Activated naive CD8-positive, alpha-beta T cell (primary cell): ENCODE results near the gene EPHA1.

Experiments
- H3K27ac Mint-ChIP-seq: one replicate; pipeline ENCODE4 v1.8.0; 2021; ENCODE audit warnings: mixed read lengths
- H3K27me3 Mint-ChIP-seq: one replicate; pipeline ENCODE4 v1.8.0; 2021; ENCODE audit warnings: mixed read lengths
- H3K36me3 Mint-ChIP-seq: one replicate; pipeline ENCODE4 v1.8.0; 2021; ENCODE audit warnings: mixed read lengths
- H3K4me1 Mint-ChIP-seq: one replicate; pipeline ENCODE4 v1.8.0; 2021; ENCODE audit warnings: low read depth, mixed read lengths
- H3K4me3 Mint-ChIP-seq: one replicate; pipeline ENCODE4 v1.8.0; 2021; ENCODE audit warnings: mild to moderate bottlenecking, mixed read lengths
- H3K9me3 Mint-ChIP-seq: one replicate; pipeline ENCODE4 v1.8.0; 2021; ENCODE audit warnings: low read depth, mixed read lengths

Gene EPHA1

DNA sequence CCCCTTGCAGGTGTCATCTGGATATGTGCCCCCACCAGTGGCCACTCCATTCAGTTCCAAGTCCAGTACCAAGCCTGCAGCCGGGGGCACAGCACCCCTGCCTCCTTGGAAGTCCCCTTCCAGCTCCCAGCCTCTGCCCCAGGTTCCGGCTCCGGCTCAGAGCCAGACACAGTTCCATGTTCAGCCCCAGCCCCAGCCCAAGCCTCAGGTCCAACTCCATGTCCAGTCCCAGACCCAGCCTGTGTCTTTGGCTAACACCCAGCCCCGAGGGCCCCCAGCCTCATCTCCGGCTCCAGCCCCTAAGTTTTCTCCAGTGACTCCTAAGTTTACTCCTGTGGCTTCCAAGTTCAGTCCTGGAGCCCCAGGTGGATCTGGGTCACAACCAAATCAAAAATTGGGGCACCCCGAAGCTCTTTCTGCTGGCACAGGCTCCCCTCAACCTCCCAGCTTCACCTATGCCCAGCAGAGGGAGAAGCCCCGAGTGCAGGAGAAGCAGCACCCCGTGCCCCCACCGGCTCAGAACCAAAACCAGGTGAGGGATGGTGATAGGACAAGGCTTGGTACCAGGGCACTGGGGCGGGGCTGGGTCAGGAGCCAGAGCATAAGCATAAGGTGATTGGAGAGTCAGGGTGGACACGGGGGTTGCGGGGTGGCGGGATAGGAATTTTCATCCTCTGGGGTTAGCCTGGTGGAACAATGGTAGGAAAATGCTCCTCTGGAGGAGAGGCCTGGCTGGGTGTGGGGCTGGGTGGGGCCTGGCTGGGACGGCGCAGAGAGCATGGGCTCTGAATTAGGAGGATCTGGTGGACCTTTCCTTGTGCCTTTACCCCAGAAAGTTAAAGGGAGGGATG is 25.6 kb downstream of the EPHA1 start:
- Mint-ChIP-seq H3K9me3 (no peaks in the 10 kb centered on the region), H3K4me3 (no peak overlapping the region), H3K36me3 (no peaks in the 10 kb centered on the region), H3K4me1 (peaks cover 33% of the 10 kb centered on the region), H3K27ac (peak overlapping the region; percentile 66), H3K27me3 (no peaks in the 10 kb centered on the region)

GRCh38 chr7:143382126-143382790 is 26.4 kb downstream of the EPHA1 start:
- no peaks in the 10 kb centered on the region for H3K27me3 Mint-ChIP-seq
- H3K36me3 Mint-ChIP-seq: no peaks in the 10 kb centered on the region
- H3K27ac Mint-ChIP-seq: peak overlapping the region; percentile 66
- H3K9me3 Mint-ChIP-seq: no peaks in the 10 kb centered on the region
- no peak overlapping the region for H3K4me3 Mint-ChIP-seq
- H3K4me1 Mint-ChIP-seq: peaks cover 35% of the 10 kb centered on the region

- H3K4me1 Mint-ChIP-seq: peaks cover 41% of the 10 kb centered on the region
- H3K36me3 Mint-ChIP-seq: no peaks in the 10 kb centered on the region
- H3K4me3 Mint-ChIP-seq: no peak overlapping the region
- H3K27me3 Mint-ChIP-seq: no peaks in the 10 kb centered on the region
- peak overlapping the region; percentile 18 for H3K27ac Mint-ChIP-seq
- no peaks in the 10 kb centered on the region for H3K9me3 Mint-ChIP-seq
Measured at GRCh38 chr7:143381427-143382125, 27.1 kb downstream of the EPHA1 start.

DNA sequence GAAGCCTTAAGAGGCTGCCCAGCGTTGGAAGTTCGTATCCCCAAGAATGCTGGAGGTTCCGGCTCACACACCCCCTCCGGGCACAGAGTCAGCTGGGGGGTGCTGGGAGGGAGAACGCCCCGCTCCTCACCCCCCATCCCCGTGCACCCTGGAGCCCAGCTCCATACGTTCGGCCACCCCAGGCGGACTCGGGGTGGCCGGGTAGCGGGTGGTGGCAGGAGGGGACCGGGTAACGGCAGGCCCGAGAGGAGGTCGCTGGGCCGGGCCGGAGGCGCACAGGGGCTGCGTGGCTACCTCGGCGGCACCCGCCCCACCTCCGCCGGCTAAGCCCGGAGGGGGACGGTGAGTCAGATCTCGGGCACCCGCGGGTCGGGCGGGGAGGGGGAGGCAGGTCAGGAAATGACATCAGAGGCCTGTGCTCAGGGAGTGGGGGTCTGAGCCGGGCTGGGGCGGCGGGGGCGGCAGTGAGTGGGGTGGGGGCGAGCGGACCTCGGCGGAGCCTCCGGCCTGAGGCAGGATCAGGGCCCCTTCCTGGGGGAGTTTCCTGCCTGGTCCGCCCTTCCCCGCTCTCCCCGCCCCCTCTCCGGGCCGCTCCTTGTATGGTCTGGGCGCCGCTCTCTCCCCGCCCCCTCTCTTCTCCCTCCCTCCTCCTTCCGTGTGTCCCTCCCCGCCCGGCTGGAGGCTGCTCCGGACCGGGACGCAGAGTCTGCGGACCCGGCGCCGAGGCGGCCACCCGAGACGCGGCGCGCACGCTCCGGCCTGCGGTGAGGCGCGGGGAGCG is 27.8 kb downstream of the EPHA1 start, which contains the start of gene ZYX:
ZYX (plus strand) TSS at position 700 of the 781 bp plus-strand sequence. CDS start 227 bp downstream, outside the sequence.
- no peaks in the 10 kb centered on the region for H3K27me3 Mint-ChIP-seq
- H3K4me1 Mint-ChIP-seq: peaks cover 49% of the 10 kb centered on the region
- no peaks in the 10 kb centered on the region for H3K36me3 Mint-ChIP-seq
- H3K4me3 Mint-ChIP-seq: peak within 1 kb of the TSS; percentile 92
- peak within 1 kb of the TSS; percentile 87 for H3K27ac Mint-ChIP-seq
- no peaks in the 10 kb centered on the region for H3K9me3 Mint-ChIP-seq

DNA sequence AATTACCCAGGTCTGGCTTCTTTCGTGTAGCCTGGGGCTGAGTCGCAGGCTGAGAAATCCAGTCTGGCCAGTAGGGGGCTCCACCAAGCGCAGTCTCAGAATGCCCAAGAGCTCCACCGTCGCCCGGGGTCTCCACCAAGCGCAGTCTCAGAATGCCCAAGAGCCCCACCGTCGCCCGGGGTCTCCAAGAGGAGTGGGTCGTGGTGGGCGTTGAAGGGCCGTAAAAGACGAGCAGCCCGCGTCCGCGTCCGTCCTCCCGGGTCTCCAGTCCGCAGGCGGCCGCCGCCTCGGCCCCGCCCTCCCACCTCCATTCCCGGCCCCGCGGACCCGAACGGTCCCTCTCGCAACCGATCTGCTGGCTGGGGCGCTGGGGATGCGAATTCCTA is 28.4 kb downstream of the EPHA1 start:
- H3K4me1 Mint-ChIP-seq: peaks cover 55% of the 10 kb centered on the region
- H3K27me3 Mint-ChIP-seq: no peaks in the 10 kb centered on the region
- peak overlapping the region; percentile 92 for H3K4me3 Mint-ChIP-seq
- no peaks in the 10 kb centered on the region for H3K36me3 Mint-ChIP-seq
- no peaks in the 10 kb centered on the region for H3K9me3 Mint-ChIP-seq
- H3K27ac Mint-ChIP-seq: peak overlapping the region; percentile 87

DNA sequence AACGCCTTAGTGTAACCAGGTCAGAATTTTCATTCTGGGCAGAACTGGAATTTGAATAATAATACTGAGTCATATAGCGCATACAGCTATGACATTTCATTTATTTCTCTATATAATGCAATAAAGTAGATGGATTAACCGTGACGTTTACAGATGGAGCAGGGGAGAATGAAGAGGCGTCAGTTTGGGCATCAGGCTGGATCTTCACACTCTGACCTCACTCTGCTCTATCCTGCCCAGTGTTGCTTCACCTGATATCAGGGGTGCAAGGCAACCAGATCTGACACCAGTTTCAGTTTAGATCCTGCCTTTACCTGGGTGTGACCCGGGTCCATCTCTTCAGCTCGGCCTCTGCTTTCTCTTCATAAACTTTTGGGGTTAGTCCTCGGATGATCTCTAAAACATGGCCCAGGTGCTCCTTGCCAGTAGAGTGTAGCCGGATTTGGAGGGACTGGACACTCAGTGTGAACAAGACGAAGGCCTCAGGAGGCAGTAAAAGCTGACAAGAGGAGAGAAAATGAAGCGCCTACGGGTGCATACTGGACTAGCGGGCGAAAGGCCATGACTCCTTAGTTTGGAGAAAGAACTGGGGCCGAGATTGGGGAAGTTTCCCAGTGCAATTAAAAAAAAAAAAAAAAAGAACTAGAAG is 28.9 kb downstream of the EPHA1 start:
- Mint-ChIP-seq H3K27ac (peak overlapping the region; percentile 87), H3K36me3 (no peaks in the 10 kb centered on the region), H3K27me3 (no peaks in the 10 kb centered on the region), H3K4me3 (peak overlapping the region; percentile 92), H3K9me3 (no peaks in the 10 kb centered on the region), H3K4me1 (peaks cover 60% of the 10 kb centered on the region)

- no peaks in the 10 kb centered on the region for H3K36me3 Mint-ChIP-seq
- H3K27ac Mint-ChIP-seq: peak overlapping the region; percentile 95
- no peaks in the 10 kb centered on the region for H3K9me3 Mint-ChIP-seq
- peaks cover 78% of the 10 kb centered on the region for H3K4me1 Mint-ChIP-seq
- H3K27me3 Mint-ChIP-seq: no peaks in the 10 kb centered on the region
- no peak overlapping the region for H3K4me3 Mint-ChIP-seq
Measured at GRCh38 chr7:143376396-143376795, 32.3 kb downstream of the EPHA1 start.

DNA sequence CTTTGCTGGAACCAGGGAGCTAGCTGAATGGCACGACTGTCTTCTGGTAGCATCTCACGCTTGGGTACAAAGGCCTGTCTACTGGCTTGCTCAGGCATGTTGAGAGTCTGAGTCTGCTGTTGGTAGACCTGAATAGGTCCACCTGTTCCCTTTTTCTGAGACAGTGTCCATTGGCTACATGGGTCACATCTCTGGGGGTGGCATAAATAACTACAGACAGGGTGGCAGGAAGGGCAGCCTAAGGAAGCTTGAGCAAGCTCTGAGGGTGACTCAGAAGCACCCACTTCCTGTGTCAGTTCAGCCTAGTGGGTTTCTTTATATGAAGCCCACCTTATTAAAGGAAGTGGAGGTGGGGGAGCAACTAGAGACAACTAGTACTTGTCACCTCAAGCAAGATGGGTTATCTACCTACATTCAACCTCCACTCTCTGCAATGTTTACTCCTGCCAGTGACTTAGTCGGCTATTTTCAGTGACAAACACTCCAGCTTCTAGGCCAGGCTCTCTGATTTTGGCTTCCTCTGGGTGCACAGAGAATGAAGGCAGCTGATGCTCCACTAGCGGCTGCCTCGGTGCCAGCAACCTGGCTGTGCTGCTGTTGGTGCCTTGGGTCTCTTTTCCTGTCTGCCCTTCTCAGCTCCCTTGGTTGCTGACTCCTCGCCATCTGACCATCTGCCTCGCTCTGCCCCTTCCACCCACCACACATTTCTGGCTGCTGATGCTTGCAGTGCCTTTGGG is 33.2 kb downstream of the EPHA1 start:
- Mint-ChIP-seq H3K9me3 (no peaks in the 10 kb centered on the region), H3K36me3 (no peaks in the 10 kb centered on the region), H3K27ac (peak overlapping the region; percentile 95), H3K27me3 (no peaks in the 10 kb centered on the region), H3K4me3 (peak overlapping the region; percentile 64), H3K4me1 (peaks cover 81% of the 10 kb centered on the region)

GRCh38 chr7:143374561-143374960 is 34.1 kb downstream of the EPHA1 start:
- peaks cover 79% of the 10 kb centered on the region for H3K4me1 Mint-ChIP-seq
- H3K36me3 Mint-ChIP-seq: no peaks in the 10 kb centered on the region
- H3K9me3 Mint-ChIP-seq: no peaks in the 10 kb centered on the region
- peak overlapping the region; percentile 95 for H3K27ac Mint-ChIP-seq
- peak overlapping the region; percentile 64 for H3K4me3 Mint-ChIP-seq
- H3K27me3 Mint-ChIP-seq: no peaks in the 10 kb centered on the region

- Mint-ChIP-seq H3K27ac (peak overlapping the region; percentile 95), H3K4me3 (no peak overlapping the region), H3K4me1 (peaks cover 66% of the 10 kb centered on the region), H3K27me3 (no peaks in the 10 kb centered on the region), H3K36me3 (no peaks in the 10 kb centered on the region), H3K9me3 (no peaks in the 10 kb centered on the region)
Measured at GRCh38 chr7:143373255-143373794, 35.3 kb downstream of the EPHA1 start.

- Mint-ChIP-seq H3K27ac (peak overlapping the region; percentile 93), H3K4me1 (peaks cover 58% of the 10 kb centered on the region), H3K36me3 (no peaks in the 10 kb centered on the region), H3K9me3 (no peaks in the 10 kb centered on the region), H3K4me3 (peak overlapping the region; percentile 64), H3K27me3 (no peaks in the 10 kb centered on the region)
Measured at GRCh38 chr7:143372070-143372469, 36.6 kb downstream of the EPHA1 start.

DNA sequence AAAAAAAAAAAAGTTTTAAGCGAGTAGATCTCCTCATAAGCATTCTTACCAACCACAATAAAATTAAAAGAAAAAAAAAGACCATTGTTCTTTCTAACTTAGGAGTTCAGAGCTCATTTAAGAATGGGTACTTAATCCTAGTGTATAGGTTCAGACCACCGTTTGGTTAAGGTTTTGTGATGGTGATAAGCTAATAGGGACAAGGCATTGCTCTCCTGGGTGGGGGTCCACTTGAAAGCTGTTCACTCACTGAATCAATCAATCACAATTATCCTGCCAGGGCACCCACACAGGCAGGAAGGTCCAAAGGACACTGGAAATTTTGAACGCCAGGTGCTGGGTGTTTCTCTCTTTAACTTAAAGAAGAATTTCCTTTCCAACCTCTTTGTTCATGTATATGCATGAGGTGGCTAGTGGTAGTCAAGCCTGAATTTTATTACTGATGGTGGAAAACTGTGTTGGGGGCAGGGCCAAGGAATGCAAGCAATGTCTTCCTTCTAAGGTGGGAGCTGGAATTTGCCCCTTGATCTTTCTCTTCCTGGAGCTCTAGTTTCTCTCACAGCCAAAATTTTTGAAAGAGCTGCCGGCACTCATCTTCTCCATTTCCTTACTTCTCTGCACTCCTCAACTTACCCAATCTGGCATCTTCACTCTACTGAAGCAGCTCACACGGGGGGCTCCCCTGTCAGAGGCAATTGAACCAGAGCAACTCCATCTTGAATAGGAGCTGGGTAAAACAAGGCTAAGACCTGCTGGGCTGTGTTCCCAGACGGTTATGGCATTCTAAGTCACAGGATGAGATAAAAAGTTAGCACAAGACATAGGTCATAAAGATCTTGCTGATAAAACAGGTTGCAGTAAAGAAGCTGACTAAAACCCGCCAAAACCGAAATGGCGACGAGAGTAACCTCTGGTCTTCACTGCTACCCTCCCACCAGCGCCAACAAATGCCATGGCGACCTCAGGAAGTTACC is 38.7 kb downstream of the EPHA1 start:
- Mint-ChIP-seq H3K27me3 (no peaks in the 10 kb centered on the region), H3K9me3 (no peaks in the 10 kb centered on the region), H3K4me3 (no peak overlapping the region), H3K4me1 (peaks cover 37% of the 10 kb centered on the region), H3K27ac (no peak overlapping the region), H3K36me3 (no peaks in the 10 kb centered on the region)
